ENCODE results near the gene PHLPP1.

PHLPP1 gene

DNA sequence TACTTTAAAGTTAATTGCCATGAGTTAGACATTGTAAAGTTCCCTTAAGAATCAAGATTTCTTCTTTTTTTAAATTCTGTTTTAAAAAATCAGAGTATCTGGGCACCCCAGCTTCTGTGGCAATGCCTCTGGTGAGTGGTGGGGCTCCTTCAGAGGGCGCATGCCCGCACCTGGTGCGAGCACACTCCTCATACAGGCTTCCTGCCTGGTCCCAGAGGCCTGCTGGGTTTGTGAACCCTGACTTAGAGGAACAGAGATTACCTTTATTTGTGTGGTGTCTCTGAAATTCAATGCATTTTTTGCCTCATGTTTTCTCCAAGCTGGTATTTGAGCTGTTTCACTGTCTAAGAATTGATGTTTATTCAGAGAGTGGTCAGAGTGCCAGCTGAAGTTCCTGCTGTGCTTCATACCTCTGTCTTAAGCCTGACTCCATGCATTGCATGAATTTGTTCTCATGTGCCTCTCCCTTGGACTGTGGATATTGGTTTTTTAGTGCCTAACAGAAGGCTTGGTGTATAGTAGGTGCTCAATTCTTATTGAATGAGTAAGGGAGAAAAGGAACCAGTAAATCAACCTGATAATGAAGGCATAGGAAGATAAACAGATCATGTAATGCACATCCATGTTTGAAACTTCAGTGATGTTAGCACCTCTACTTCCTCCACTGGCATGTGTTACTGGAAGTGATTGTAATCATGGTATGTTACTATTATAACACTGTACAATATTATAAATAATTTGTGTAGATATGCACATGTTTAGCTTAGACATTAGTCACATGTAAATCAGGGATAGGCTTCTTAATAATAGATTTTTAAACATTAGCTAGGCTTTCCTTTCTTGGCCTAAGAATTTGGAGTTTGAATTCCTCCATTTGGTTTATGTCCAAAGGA, 29.0 kb downstream of the PHLPP1 start:
- DNase-seq (ENCODE audit: low read depth): no peak
- H3K4me3 ChIP-seq (ENCODE audit: low read length): no peak overlapping the region
- TF ChIP-seq, protein P1, sequence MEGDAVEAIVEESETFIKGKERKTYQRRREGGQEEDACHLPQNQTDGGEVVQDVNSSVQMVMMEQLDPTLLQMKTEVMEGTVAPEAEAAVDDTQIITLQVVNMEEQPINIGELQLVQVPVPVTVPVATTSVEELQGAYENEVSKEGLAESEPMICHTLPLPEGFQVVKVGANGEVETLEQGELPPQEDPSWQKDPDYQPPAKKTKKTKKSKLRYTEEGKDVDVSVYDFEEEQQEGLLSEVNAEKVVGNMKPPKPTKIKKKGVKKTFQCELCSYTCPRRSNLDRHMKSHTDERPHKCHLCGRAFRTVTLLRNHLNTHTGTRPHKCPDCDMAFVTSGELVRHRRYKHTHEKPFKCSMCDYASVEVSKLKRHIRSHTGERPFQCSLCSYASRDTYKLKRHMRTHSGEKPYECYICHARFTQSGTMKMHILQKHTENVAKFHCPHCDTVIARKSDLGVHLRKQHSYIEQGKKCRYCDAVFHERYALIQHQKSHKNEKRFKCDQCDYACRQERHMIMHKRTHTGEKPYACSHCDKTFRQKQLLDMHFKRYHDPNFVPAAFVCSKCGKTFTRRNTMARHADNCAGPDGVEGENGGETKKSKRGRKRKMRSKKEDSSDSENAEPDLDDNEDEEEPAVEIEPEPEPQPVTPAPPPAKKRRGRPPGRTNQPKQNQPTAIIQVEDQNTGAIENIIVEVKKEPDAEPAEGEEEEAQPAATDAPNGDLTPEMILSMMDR (conservative IDR thresholded peaks at IDR 0.05; ENCODE audit: low read depth, low read length): no peak

DNA sequence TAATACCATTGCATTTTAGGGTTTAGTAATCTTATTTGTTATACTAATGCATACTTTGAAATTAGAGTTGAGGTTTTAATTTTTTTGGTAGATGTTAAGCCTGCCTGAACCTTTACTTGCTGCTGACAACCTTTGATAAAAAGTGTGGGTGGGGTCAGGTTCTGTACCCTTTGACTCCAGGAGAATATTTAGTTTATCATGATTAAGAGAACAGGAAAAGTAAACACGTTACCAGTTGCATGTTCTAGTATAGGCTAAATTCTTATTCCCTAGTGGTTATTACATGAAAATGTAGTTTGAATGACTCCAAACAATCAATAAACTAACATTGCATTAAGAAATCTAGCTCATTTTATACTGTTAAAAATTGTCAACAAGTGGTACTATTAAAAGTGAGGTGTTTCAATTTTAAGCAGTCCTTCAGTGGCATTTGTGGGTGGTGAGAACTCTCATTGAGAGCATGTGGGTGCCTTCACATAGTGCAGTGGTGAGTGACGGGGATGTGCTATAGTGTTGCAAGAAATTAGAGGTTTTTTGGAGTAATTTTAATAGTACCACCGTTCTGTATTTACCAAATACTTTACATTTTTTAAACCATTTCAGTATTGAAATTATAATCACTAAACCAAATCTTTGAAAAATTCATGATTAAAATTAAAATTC, 29.9 kb downstream of the PHLPP1 start:
- TF ChIP-seq, protein P1 (conservative IDR thresholded peaks at IDR 0.05; ENCODE audit: low read depth, low read length): no peak
- DNase-seq (ENCODE audit: low read depth): no peak
- no peak overlapping the region for H3K4me3 ChIP-seq (ENCODE audit: low read length)

DNA sequence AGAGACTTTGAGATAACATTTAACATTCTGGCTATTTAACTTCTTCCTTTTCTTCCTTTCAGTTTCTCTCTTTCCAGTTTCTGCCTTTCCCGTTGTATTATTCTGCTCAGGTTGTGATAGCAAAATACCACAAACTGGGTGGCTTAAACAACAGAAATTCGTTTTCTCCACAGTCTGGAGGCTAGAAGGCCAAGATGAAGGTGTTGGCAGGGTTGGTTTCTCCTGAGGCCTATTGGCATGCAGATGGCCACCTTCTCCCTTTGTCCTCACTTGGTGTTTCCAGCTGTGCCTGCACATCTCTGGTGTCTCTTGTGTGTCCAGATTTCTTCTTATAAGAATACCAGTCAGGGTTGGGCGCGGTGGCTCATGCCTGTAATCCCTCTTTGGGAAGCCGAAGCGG, 34.0 kb downstream of the PHLPP1 start:
- no peak overlapping the region for H3K4me3 ChIP-seq (ENCODE audit: low read length)
- TF ChIP-seq, protein P1 (conservative IDR thresholded peaks at IDR 0.05; ENCODE audit: low read depth, low read length): no peak
- DNase-seq (ENCODE audit: low read depth): no peak

DNA sequence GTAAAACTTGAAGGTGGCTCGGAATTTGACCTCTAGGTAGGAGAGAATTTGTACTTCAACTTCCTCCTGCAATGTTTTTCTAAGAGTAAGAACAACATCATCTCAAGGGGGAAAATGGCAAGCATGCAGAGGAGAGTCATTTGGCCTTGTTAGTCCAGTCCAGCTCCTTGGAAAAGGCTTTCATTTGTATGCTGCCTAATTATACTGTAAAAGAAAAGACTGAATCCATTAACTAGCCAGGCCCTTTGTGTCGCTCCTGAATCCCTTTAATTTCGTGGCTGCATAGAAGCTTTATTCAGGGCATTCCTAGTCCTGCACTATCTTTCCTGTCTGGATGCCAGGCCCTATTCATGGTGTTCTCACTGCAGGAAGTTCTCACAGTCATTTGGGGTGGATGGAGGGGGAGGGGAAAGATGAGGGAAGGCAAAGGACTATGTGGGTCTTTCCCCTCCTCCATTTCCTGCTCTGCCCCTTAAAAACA, 36.0 kb downstream of the PHLPP1 start:
- TF ChIP-seq, protein P1 (conservative IDR thresholded peaks at IDR 0.05; ENCODE audit: low read depth, low read length): no peak
- no peak for DNase-seq (ENCODE audit: low read depth)

DNA sequence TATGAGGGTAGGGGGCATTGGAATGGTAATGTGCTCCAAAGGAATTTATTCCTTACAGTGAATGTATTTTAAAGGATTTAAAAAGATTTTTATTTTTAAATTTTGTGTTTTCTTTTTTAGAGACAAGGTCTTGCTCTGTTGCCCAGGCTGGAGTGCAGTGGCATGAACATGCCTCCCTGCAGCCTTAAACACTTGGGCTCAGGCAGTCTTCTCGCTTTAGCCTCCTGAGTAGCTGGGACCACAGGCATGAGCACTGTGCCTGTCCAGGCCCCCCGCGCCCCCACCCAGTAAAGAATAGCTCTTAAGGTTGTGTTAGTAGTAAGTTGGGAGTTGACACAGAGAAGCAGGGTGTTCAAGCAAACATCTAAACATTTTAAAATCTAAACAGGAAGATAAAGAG, 36.6 kb downstream of the PHLPP1 start:
- TF ChIP-seq, protein P1 (conservative IDR thresholded peaks at IDR 0.05; ENCODE audit: low read depth, low read length): no peak
- no peak for DNase-seq (ENCODE audit: low read depth)
- no peak overlapping the region for H3K4me3 ChIP-seq (ENCODE audit: low read length)

More for the DNA sequence above, 36.0 kb downstream of the PHLPP1 start:
- H3K4me3 ChIP-seq (ENCODE audit: low read length): no peak overlapping the region

DNA sequence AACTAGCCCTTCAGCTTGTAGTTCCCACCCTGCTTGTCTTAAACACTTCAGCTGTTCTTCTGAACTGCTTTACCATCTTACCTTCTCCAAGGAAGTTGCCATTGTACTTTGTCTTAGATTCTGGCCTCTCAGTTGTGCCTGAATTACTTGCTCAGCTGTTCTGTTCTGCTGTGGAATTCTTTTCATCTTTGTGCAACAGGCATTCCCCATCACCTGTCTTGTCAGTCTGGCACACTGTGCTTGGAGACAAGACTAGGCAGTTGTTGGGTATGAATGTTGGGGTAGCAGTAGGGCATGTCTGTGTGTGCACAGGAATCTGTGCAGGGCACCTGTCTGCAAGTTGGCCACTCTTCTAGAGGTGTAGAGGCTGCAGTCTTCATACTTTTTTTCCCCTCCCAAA, 38.7 kb downstream of the PHLPP1 start:
- TF ChIP-seq, protein P1 (conservative IDR thresholded peaks at IDR 0.05; ENCODE audit: low read depth, low read length): no peak
- H3K4me3 ChIP-seq (ENCODE audit: low read length): no peak overlapping the region
- no peak for DNase-seq (ENCODE audit: low read depth)

All from retinal pigment epithelial cell (primary cell).